ENCODE measurements around the gene NFASC. TPM values are rescaled to one million over a fixed set of nuclear protein-coding genes. Genes with fewer than 3 reads are reported as not detected.

The NFASC gene
- total RNA-seq, 1 donor from 2014 or later, result 6.9 TPM

DNA sequence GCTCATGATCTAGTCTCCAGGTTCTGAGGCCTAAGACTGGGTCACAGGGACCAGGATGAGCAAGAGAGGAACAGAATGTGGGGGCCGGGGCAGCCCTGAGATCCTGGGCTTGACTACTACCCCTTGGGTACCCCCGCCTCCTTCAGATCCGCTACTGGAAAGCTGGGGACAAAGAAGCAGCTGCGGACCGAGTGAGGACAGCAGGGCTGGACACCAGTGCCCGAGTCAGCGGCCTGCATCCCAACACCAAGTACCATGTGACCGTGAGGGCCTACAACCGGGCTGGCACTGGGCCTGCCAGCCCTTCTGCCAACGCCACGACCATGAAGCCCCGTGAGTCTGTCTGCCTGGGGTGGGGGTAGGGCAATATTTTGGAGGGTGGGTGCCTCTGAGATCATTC lies 201.1 kb downstream of the NFASC start:
- Mint-ChIP-seq H3K4me3 (ENCODE audit: low read depth) (no peak overlapping the region), H3K27me3 (no peaks in the 10 kb centered on the region), H3K36me3 (ENCODE audit: insufficient read depth) (no peaks in the 10 kb centered on the region), H3K4me1 (ENCODE audit: low read depth) (no peaks in the 10 kb centered on the region), H3K9me3 (ENCODE audit: low read depth) (no peaks in the 10 kb centered on the region), H3K27ac (no peak overlapping the region)
- no peak for DNase-seq (ENCODE audit: low spot score, unreplicated experiment)
- TF ChIP-seq, protein P1, sequence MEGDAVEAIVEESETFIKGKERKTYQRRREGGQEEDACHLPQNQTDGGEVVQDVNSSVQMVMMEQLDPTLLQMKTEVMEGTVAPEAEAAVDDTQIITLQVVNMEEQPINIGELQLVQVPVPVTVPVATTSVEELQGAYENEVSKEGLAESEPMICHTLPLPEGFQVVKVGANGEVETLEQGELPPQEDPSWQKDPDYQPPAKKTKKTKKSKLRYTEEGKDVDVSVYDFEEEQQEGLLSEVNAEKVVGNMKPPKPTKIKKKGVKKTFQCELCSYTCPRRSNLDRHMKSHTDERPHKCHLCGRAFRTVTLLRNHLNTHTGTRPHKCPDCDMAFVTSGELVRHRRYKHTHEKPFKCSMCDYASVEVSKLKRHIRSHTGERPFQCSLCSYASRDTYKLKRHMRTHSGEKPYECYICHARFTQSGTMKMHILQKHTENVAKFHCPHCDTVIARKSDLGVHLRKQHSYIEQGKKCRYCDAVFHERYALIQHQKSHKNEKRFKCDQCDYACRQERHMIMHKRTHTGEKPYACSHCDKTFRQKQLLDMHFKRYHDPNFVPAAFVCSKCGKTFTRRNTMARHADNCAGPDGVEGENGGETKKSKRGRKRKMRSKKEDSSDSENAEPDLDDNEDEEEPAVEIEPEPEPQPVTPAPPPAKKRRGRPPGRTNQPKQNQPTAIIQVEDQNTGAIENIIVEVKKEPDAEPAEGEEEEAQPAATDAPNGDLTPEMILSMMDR (IDR thresholded peaks at IDR 0.05; ENCODE audit: unreplicated experiment), result no peak

DNA sequence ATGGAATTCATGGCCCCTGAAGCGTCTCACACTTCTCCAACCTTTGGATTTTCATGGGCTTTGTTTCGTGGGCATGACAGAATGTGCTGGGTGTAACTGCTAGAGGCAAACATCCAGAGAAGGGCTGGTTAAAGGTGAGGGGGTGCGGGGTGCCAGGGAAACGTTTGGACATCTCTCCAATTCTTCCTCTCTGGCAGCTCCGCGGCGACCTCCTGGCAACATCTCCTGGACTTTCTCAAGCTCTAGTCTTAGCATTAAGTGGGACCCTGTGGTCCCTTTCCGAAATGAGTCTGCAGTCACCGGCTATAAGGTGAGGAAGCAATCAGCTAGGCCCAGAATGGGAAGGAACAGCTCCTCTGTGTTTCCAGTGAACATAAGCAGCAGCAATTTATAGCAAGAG lies 201.6 kb downstream of the NFASC start:
- DNase-seq (ENCODE audit: low spot score, unreplicated experiment), result no peak
- TF ChIP-seq, protein P1 (IDR thresholded peaks at IDR 0.05; ENCODE audit: unreplicated experiment), result no peak
- no peaks in the 10 kb centered on the region for H3K27me3 Mint-ChIP-seq
- no peaks in the 10 kb centered on the region for H3K36me3 Mint-ChIP-seq (ENCODE audit: insufficient read depth)
- H3K4me3 Mint-ChIP-seq (ENCODE audit: low read depth), result no peak overlapping the region
- H3K4me1 Mint-ChIP-seq (ENCODE audit: low read depth), result no peaks in the 10 kb centered on the region
- no peaks in the 10 kb centered on the region for H3K9me3 Mint-ChIP-seq (ENCODE audit: low read depth)
- H3K27ac Mint-ChIP-seq, result no peak overlapping the region

Other genes with a start within 250 kb of the NFASC start
- gene LRRN2, start 185.1 kb upstream of the NFASC start, total RNA-seq, result 9.4 and 10.7 TPM in 2 replicates
- not detected in 2 replicates for gene CNTN2, start 172.3 kb downstream of the NFASC start, total RNA-seq
- 4.8 and 5.1 TPM in 2 replicates for gene TMEM81, start 213.6 kb downstream of the NFASC start, total RNA-seq